Measurements from ENCODE around the gene HSPB6.

DNA sequence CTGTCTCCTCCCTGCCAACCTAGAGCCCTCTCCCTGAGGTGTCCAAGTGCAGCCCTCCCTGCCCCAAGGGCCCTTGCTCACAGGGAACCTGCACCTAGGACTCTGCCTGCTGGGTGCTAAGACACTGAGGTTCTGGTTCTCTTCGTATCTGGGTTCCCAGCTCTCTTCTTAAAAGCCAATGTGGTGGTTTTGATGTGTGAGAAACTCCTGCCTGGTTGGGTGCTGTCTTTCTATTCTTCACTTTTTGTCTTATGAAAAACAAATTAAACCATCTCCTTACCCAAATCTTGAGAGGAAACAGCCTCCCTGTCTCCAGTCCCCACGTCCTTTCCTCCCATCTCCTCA, 43.4 kb downstream of the HSPB6 start:
- TF ChIP-seq EP300 (IDR thresholded peaks at IDR 0.05; ENCODE audit: low read depth): no peak
- no peak for TF ChIP-seq CTCF (IDR thresholded peaks at IDR 0.05)
- TF ChIP-seq POLR2A (IDR thresholded peaks at IDR 0.05): no peak

All from transverse colon (tissue), 3 donors.